ENCODE measurements around the gene SEC24B.

SEC24B gene

GRCh38 chr4:109588176-109588575 lies 154.6 kb downstream of the SEC24B start:
- peak; percentile 65 for DNase-seq

- no peak for DNase-seq
Measured at GRCh38 chr4:109589119-109589518, 155.5 kb downstream of the SEC24B start.

GRCh38 chr4:109589605-109590004 lies 156.0 kb downstream of the SEC24B start:
- no peak for DNase-seq
